Superior temporal gyrus (tissue), 1 donor: Measurements from ENCODE around the gene MAPK1.
"Not testable (repeated sequence)": the region's sequence is repeated elsewhere in the genome, so short reads cannot be mapped to it uniquely, and the experiment has no call there.

Experiments
- DNase-seq: peaks from one replicate; pipeline ENCODE4 v3.0.0-alpha.2; 2016; ENCODE audit errors: extremely low spot score

MAPK1 gene

DNA sequence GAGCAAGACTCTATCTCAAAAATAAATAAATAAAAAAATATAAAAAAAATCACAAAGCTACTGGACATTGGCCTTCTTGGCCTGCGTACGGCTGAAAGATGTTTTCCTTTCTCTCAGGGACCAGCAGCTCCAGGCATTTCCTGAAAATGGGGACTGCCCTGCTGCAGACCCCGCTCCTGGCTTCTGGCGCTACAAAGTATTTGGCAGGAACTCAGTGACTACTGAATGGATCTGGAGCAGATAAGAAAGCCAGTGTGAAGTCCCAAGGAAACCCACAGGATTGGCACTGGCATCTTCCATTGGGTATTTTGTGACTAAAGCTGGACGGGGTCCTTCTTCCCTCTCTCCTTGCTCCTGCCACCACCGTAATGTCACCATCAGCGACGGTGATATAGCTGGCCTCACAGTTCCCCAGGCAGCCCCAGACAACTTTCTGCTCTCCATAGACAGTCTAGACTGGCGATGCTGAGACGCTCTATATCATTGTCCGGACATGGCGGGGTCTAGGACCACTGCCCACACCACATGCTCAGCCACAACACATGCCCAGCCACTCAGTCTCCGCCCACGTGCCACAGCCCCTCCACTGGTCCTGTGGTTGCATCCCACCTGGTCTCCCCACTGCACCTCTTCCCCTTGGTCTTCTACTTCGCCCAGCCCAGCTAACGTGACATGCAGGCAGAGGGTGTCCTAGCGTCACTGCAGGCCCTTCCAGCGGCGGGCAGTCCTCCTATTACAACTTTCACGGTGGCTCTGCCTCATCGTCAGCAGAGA, 109.2 kb downstream of the MAPK1 start:
- no peak for DNase-seq

DNA sequence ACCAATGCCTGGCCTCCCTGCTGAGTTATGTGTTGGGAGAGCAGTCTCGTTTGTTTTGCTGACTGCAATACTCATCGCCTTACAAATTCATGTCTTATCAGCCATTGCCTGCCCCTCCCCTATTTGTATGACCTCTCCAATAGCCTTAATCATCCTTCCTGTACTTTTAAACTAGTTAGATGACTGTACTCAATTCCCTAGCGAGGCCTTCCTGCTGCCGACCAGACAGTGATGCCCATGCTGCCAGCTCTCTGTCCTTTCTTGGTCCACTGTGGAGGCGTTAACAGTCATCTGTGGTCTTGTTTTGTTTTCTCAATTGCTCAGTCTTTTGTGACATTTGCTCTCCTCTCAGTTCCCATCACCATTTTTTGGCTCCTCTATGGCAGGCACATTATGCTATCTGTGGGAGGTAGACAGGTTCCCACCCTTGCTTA, 111.6 kb downstream of the MAPK1 start:
- no peak for DNase-seq

GRCh38 chr22:21754523-21754922, 112.9 kb downstream of the MAPK1 start:
- DNase-seq, result no peak

DNA sequence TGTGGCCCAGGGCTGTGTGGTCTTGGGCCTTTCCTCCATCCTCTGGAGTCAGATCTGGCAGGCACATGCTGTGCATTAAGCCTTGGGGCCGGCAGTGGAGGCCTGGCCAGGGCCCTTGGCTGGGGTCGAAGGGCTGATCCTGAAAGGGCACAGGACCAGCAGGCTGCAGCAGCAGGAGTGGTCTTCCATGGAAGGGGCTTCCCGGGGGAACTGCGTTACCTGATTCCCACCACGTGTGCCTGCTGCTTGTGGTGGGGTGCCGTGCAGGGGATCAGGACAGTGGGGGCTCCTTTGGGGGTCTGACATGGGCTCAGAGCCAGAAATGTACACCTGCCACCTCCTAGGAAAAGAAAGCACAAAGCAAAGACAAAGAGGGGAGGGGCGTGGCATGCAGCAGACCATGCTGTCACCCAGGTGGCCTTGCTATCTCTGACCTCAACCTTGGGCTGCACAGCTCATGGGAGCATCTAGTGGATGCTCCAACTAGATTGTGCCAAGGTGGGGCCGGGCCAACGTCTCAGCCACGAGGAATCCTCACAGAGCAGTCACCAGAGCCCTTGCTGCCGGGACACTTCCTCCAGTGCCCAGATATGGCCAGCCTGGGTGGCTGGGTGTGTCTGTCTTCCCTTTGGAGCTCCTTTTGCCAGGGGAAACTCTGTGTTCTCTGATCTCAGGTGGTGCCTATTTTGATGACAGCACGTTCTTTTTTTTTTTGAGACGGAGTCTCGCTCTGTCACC, 113.9 kb downstream of the MAPK1 start:
- no peak for DNase-seq

DNA sequence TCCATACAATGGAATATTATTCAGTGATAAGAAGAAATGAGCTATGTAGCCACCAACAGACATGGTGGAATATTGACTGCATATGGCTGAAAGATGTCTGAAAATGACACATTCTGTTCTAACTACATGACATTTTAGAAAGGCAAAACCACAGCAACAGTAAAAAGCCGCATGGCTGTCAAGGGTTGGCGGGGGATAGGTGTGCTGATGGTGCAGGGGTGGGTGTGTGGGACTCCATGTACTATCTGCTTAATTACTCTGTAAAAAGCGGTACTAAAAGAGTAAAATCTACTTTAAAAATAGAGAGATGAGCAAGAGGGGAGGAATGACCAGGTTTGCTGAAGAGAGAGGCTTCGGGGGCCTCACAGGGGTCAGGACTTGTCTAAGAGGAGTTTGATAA, 115.2 kb downstream of the MAPK1 start:
- DNase-seq, result no peak

- DNase-seq, result no peak
Measured at GRCh38 chr22:21745948-21746347, 121.5 kb downstream of the MAPK1 start.

- DNase-seq, result not testable (repeated sequence)
Measured at GRCh38 chr22:21744917-21745316, 122.5 kb downstream of the MAPK1 start.

DNA sequence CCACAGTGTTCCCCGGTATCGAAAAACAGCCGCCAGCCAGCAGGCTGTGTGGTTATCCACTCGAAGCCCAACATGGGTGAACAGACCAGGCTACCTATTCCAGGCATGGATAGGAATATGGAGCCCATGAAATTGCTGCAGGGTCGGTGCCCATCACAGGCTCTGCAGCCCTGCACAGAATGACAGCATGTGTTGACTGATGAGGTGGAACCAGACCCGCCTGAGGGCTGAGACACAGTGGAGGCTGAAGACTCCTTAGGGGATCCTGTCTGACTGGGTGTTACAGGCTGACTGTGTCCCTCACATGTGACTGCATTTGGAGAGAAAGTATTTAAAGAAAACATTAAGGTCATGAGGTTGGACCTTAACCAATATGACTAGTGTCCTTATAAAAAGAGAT, 125.7 kb downstream of the MAPK1 start:
- DNase-seq, result no peak

- no peak for DNase-seq
Measured at GRCh38 chr22:21741059-21741458, 126.4 kb downstream of the MAPK1 start.

- DNase-seq, result no peak
Measured at GRCh38 chr22:21739828-21740377, 127.5 kb downstream of the MAPK1 start.

GRCh38 chr22:21738966-21739365, 128.5 kb downstream of the MAPK1 start:
- no peak for DNase-seq

- DNase-seq, result no peak
Measured at GRCh38 chr22:21738081-21738480, 129.4 kb downstream of the MAPK1 start.

- no peak for DNase-seq
Measured at GRCh38 chr22:21736948-21737347, 130.5 kb downstream of the MAPK1 start.

- no peak for DNase-seq
Measured at GRCh38 chr22:21736084-21736642, 131.3 kb downstream of the MAPK1 start.

GRCh38 chr22:21735200-21736083, 132.0 kb downstream of the MAPK1 start, which contains the start of gene YPEL1:
Gene YPEL1, minus strand, starts transcription at chr22:21735794. Its CDS starts 25,050 bp downstream, at chr22:21710744.
- DNase-seq, result peak; percentile 93

- DNase-seq, result peak; percentile 47
Measured at GRCh38 chr22:21734540-21735199, 132.8 kb downstream of the MAPK1 start.

GRCh38 chr22:21731503-21731902, 135.9 kb downstream of the MAPK1 start:
- no peak for DNase-seq

DNA sequence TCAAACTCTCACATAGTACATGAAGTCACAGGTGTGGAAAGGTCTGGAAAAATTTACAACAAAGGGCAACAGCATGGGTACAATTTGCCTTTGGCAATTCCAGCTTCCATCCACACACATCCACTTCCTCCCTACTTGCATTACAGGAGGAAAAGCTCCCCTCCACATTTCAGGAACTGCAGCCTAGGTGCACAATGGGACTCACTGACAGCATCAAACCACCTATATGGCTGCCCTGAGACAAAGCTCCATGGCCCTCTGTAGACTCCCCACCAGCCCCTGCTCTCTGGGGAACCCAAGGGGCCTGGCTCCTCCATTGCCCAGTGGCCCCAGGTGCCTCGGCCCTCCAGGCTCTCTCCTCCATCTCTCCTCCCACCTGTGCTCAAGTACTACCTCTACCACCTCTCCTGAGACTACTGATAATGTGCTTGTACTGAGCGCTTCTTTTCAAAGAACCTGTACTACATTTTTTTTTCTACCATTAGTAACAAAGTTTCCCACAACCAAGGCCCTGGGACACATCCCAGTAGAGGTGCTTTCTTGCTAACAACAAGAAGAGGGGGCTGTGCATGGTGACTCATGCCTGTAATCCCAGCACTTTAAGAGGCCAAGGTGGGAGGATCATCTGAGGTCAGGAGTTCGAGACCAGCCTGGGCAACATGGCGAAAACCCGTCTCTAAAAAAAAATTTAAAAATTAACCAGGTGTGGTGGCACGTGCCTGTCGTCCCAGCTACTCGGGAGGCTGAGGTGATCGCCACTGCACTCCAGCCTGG, 136.7 kb downstream of the MAPK1 start:
- DNase-seq, result no peak

GRCh38 chr22:21729184-21729583, 138.3 kb downstream of the MAPK1 start:
- DNase-seq, result not testable (repeated sequence)

- DNase-seq, result no peak
Measured at GRCh38 chr22:21728270-21728669, 139.2 kb downstream of the MAPK1 start.
